Activated CD8-positive, alpha-beta memory T cell treated with anti-CD3 and anti-CD28 coated beads, Interleukin-2, amount 10 ng/mL, durations not matched to agents 7 days and 5 days (primary cell): ENCODE results near the gene PLB1. TPM values are rescaled to one million over a fixed set of nuclear protein-coding genes. Genes with fewer than 3 reads are reported as not detected.

Experiments
- ATAC-seq: fragments of 150-1000 bp; cut with Tn5 transposase; one replicate; pipeline ENCODE4 v1.10.0; 2021; ENCODE audit warnings: moderate library complexity
- CTCF ChIA-PET: fragments of 350-600 bp; sonication (Branson Sonifier 250); formaldehyde crosslinking; loops from one replicate; lab custom pipeline; 2021; ENCODE audit warnings: antibody characterized with exemption; lab: Charles Lee
- DNase-seq: peaks from one replicate; pipeline ENCODE4 v3.0.0-alpha.2; 2020
- H3K27ac Mint-ChIP-seq: one replicate; pipeline ENCODE4 v1.8.0; 2021; ENCODE audit warnings: mild to moderate bottlenecking, mixed read lengths
- H3K27me3 Mint-ChIP-seq: one replicate; pipeline ENCODE4 v1.8.0; 2021; ENCODE audit warnings: mixed read lengths
- H3K36me3 Mint-ChIP-seq: one replicate; pipeline ENCODE4 v1.8.0; 2021; ENCODE audit warnings: mild to moderate bottlenecking, mixed read lengths
- H3K4me1 Mint-ChIP-seq: one replicate; pipeline ENCODE4 v1.8.0; 2021; ENCODE audit warnings: mixed read lengths
- H3K4me3 Mint-ChIP-seq: one replicate; pipeline ENCODE4 v1.8.0; 2021; ENCODE audit warnings: mild to moderate bottlenecking, moderate library complexity, mixed read lengths
- H3K9me3 Mint-ChIP-seq: one replicate; pipeline ENCODE4 v1.8.0; 2022; ENCODE audit warnings: low read depth, mixed read lengths
- total RNA-seq, 2 experiments: library from RNA; stranded (reverse); gene quantifications; one replicate each; pipeline ENCODE4 v1.2.3, GENCODE V29; 2021

PLB1 gene
- total RNA-seq, 2 experiments from 2014 or later: 0.67 to 1.2 TPM

GRCh38 chr2:28622101-28622499 lies 126.2 kb downstream of the PLB1 start:
- H3K4me1 Mint-ChIP-seq: peaks cover 82% of the 10 kb centered on the region
- no peaks in the 10 kb centered on the region for H3K27me3 Mint-ChIP-seq
- no peaks in the 10 kb centered on the region for H3K9me3 Mint-ChIP-seq
- DNase-seq (no peak), ATAC-seq (no peak)
- H3K27ac Mint-ChIP-seq: peak overlapping the region; percentile 96
- CTCF ChIA-PET: interaction anchor here (1.1 to 4.0 kb wide), 5 partner anchors 10 to 131 kb away, joined by 3 to 30 read pairs (median 7); partner anchors contain the start of gene PPP1CB
- H3K4me3 Mint-ChIP-seq: peak overlapping the region; percentile 36
- H3K36me3 Mint-ChIP-seq: peaks cover 1% of the 10 kb centered on the region

GRCh38 chr2:28623582-28624405 lies 127.9 kb downstream of the PLB1 start:
- H3K4me3 Mint-ChIP-seq: no peak overlapping the region
- CTCF ChIA-PET: interaction anchor here (2.4 to 4.0 kb wide), 4 partner anchors 8 to 57 kb away, joined by 5 to 30 read pairs (median 8); no protein-coding TSS in a partner anchor
- peak overlapping the region; percentile 74 for H3K27ac Mint-ChIP-seq
- DNase-seq (no peak), ATAC-seq (no peak)
- H3K27me3 Mint-ChIP-seq: no peaks in the 10 kb centered on the region
- H3K36me3 Mint-ChIP-seq: peaks cover 1% of the 10 kb centered on the region
- peaks cover 85% of the 10 kb centered on the region for H3K4me1 Mint-ChIP-seq
- no peaks in the 10 kb centered on the region for H3K9me3 Mint-ChIP-seq

- Mint-ChIP-seq H3K4me1 (peaks cover 80% of the 10 kb centered on the region), H3K4me3 (no peak overlapping the region), H3K9me3 (no peaks in the 10 kb centered on the region), H3K27ac (peak overlapping the region; percentile 65), H3K36me3 (peaks cover 1% of the 10 kb centered on the region), H3K27me3 (no peaks in the 10 kb centered on the region)
- ATAC-seq (no peak), DNase-seq (no peak)
- CTCF ChIA-PET: interaction anchor here (1.4 to 4.0 kb wide), 5 partner anchors 8 to 31 kb away, joined by 4 to 30 read pairs (median 5); no protein-coding TSS in a partner anchor
These were observed 128.6 kb downstream of the PLB1 start for GRCh38 chr2:28624436-28624792.

GRCh38 chr2:28624793-28625701 lies 129.2 kb downstream of the PLB1 start:
- Mint-ChIP-seq H3K4me3 (peak overlapping the region; percentile 7), H3K36me3 (peaks cover 1% of the 10 kb centered on the region), H3K27me3 (no peaks in the 10 kb centered on the region), H3K4me1 (peaks cover 76% of the 10 kb centered on the region), H3K9me3 (no peaks in the 10 kb centered on the region), H3K27ac (peak overlapping the region; percentile 65)
- CTCF ChIA-PET: interaction anchor here (0.8 to 2.5 kb wide), 7 partner anchors 9 to 271 kb away, joined by 3 to 10 read pairs (median 4); partner anchors contain the start of gene PPP1CB
- ATAC-seq (peak; percentile 40), DNase-seq (peak; percentile 78)

- no peak for DNase-seq
- peaks cover 1% of the 10 kb centered on the region for H3K36me3 Mint-ChIP-seq
- H3K4me1 Mint-ChIP-seq: peaks cover 62% of the 10 kb centered on the region
- CTCF ChIA-PET: interaction anchor here (0.8 to 2.4 kb wide), 3 partner anchors 9 to 33 kb away, joined by 3 to 5 read pairs (median 5); no protein-coding TSS in a partner anchor
- H3K27ac Mint-ChIP-seq: no peak overlapping the region
- no peak overlapping the region for H3K4me3 Mint-ChIP-seq
- ATAC-seq: no peak
- no peaks in the 10 kb centered on the region for H3K9me3 Mint-ChIP-seq
- H3K27me3 Mint-ChIP-seq: no peaks in the 10 kb centered on the region
These were observed 130.5 kb downstream of the PLB1 start for GRCh38 chr2:28626376-28626775.

GRCh38 chr2:28626891-28627421 lies 131.1 kb downstream of the PLB1 start:
- H3K9me3 Mint-ChIP-seq: no peaks in the 10 kb centered on the region
- no peak for ATAC-seq
- no peak overlapping the region for H3K27ac Mint-ChIP-seq

GRCh38 chr2:28627722-28628480 lies 132.0 kb downstream of the PLB1 start:
- no peaks in the 10 kb centered on the region for H3K9me3 Mint-ChIP-seq
- CTCF ChIA-PET: interaction anchor here (1.0 kb wide), 1 partner anchor 34 kb away, joined by 3 read pairs; no protein-coding TSS in a partner anchor
- peaks cover 1% of the 10 kb centered on the region for H3K36me3 Mint-ChIP-seq
- ATAC-seq: no peak
- peaks cover 49% of the 10 kb centered on the region for H3K4me1 Mint-ChIP-seq
- H3K4me3 Mint-ChIP-seq: no peak overlapping the region
- no peaks in the 10 kb centered on the region for H3K27me3 Mint-ChIP-seq
- H3K27ac Mint-ChIP-seq: peak overlapping the region; percentile 42
- DNase-seq: no peak

More at GRCh38 chr2:28626891-28627421, 131.1 kb downstream of the PLB1 start:
- CTCF ChIA-PET: interaction anchor here (0.8 to 1.0 kb wide), 2 partner anchors 8 to 33 kb away, joined by 3 read pairs; no protein-coding TSS in a partner anchor
- Mint-ChIP-seq H3K36me3 (peaks cover 1% of the 10 kb centered on the region), H3K4me1 (peaks cover 57% of the 10 kb centered on the region), H3K4me3 (no peak overlapping the region), H3K27me3 (no peaks in the 10 kb centered on the region)
- DNase-seq: no peak

GRCh38 chr2:28628506-28628905 lies 132.6 kb downstream of the PLB1 start:
- Mint-ChIP-seq H3K9me3 (no peaks in the 10 kb centered on the region), H3K36me3 (peaks cover 1% of the 10 kb centered on the region), H3K27me3 (no peaks in the 10 kb centered on the region), H3K4me3 (no peak overlapping the region), H3K4me1 (peaks cover 43% of the 10 kb centered on the region), H3K27ac (no peak overlapping the region)
- DNase-seq (no peak), ATAC-seq (no peak)
- CTCF ChIA-PET: interaction anchor here (1.2 kb wide), 1 partner anchor 11 kb away, joined by 3 read pairs; no protein-coding TSS in a partner anchor

GRCh38 chr2:28628987-28629386 lies 133.1 kb downstream of the PLB1 start:
- no peak for DNase-seq
- Mint-ChIP-seq H3K36me3 (peaks cover under 1% of the 10 kb centered on the region), H3K27ac (no peak overlapping the region), H3K4me1 (peaks cover 40% of the 10 kb centered on the region), H3K4me3 (no peak overlapping the region), H3K9me3 (no peaks in the 10 kb centered on the region), H3K27me3 (no peaks in the 10 kb centered on the region)
- ATAC-seq: no peak
- CTCF ChIA-PET: interaction anchor here (1.2 kb wide), 1 partner anchor 10 kb away, joined by 3 read pairs; no protein-coding TSS in a partner anchor

- ATAC-seq (no peak), DNase-seq (no peak)
- no peaks in the 10 kb centered on the region for H3K9me3 Mint-ChIP-seq
- peaks cover 31% of the 10 kb centered on the region for H3K4me1 Mint-ChIP-seq
- no peaks in the 10 kb centered on the region for H3K27me3 Mint-ChIP-seq
- H3K4me3 Mint-ChIP-seq: no peak overlapping the region
- no peak overlapping the region for H3K27ac Mint-ChIP-seq
- H3K36me3 Mint-ChIP-seq: no peaks in the 10 kb centered on the region
- CTCF ChIA-PET: interaction anchor here (1.0 to 1.2 kb wide), 3 partner anchors 9 to 35 kb away, joined by 3 to 5 read pairs (median 4); no protein-coding TSS in a partner anchor
These were observed 134.1 kb downstream of the PLB1 start for GRCh38 chr2:28629910-28630309.

GRCh38 chr2:28630341-28630740 lies 134.5 kb downstream of the PLB1 start:
- H3K27ac Mint-ChIP-seq: no peak overlapping the region
- H3K4me3 Mint-ChIP-seq: no peak overlapping the region
- H3K36me3 Mint-ChIP-seq: no peaks in the 10 kb centered on the region
- no peaks in the 10 kb centered on the region for H3K9me3 Mint-ChIP-seq
- no peaks in the 10 kb centered on the region for H3K27me3 Mint-ChIP-seq
- no peak for ATAC-seq
- H3K4me1 Mint-ChIP-seq: peaks cover 26% of the 10 kb centered on the region
- CTCF ChIA-PET: interaction anchor here (1.0 to 1.1 kb wide), 2 partner anchors 25 to 36 kb away, joined by 4 to 5 read pairs; no protein-coding TSS in a partner anchor
- DNase-seq: no peak
